HepG2 (cell line): Measurements from ENCODE around the gene PYCR2. TPM values are rescaled to one million over a fixed set of nuclear protein-coding genes. Genes with fewer than 3 reads are reported as not detected.

Source experiments
- ATAC-seq: fragments of 200-7000 bp; cut with Tn5 transposase; 3 replicates; pipeline ENCODE4 v1.9.1; 2020; ENCODE audit warnings: mild to moderate bottlenecking, moderate library complexity
- BruUV-seq: library from RNA; stranded (reverse); fragments of 400-500 nt; replicated peaks from 2 replicates; lab custom pipeline; 2021; lab: Mats Ljungman, UMichigan
- CTCF ChIA-PET: fragments of 300-600 bp; formaldehyde crosslinking; extraction: SDS; loops from one replicate; lab custom pipeline; 2021; ENCODE audit warnings: low total read pairs, inconsistent platforms, low intra/inter-chr PET ratio; lab: Yijun Ruan, JAX
- POLR2A ChIA-PET: fragments of 350-600 bp; sonication (Branson Sonifier 250); formaldehyde crosslinking; loops from one replicate; lab custom pipeline; 2020; ENCODE audit warnings: antibody characterized with exemption, inconsistent platforms; lab: Yijun Ruan, JAX
- DNase-seq: peaks from one replicate; pipeline ENCODE4 v3.0.0-alpha.2; 2015; ENCODE audit warnings: low spot score
- FAIRE-seq: peaks from 3 replicates; lab custom pipeline; 2011; peaks lifted over from hg19 to GRCh38; lab: Jason Lieb, UNC
- H2AFZ ChIP-seq: one replicate; pipeline ENCODE4 v1.6.1; 2011; ENCODE audit warnings: low read length, inconsistent platforms
- H3K27ac ChIP-seq: fragments of 300-600 bp; 3 replicates; pipeline ENCODE4 v1.8.0; 2011; ENCODE audit warnings: mixed run types, mild to moderate bottlenecking, mixed read lengths, low read length, inconsistent platforms; ENCODE audit not compliant: insufficient read depth; ENCODE audit errors: extremely low read length
- H3K27me3 ChIP-seq, 2 experiments: fragments of 200-600 bp in 1 of 2; 2 replicates in 1 of 2; 3 replicates in 1 of 2; pipeline versions ENCODE4 v1.6.0 to v1.8.0; 2011; ENCODE audit warnings: low read length in 2 of 2, mild to moderate bottlenecking in 2 of 2, moderate library complexity in 2 of 2, inconsistent platforms in 1 of 2; ENCODE audit not compliant: insufficient read depth in 2 of 2, control insufficient read depth in 1 of 2
- H3K36me3 ChIP-seq, 2 experiments: fragments of 200-600 bp in 1 of 2; replicated peaks in 1 of 2; 2 replicates in 1 of 2; 3 replicates in 1 of 2; pipeline versions ENCODE4 v1.5.1 to v1.8.0; 2011; ENCODE audit warnings: low read length in 2 of 2, inconsistent platforms in 1 of 2; ENCODE audit not compliant: insufficient read depth in 2 of 2, control insufficient read depth in 1 of 2
- H3K4me1 ChIP-seq: 2 replicates; pipeline ENCODE4 v1.5.1; 2012; ENCODE audit warnings: low read length, inconsistent platforms; ENCODE audit not compliant: insufficient read depth
- H3K4me2 ChIP-seq: 2 replicates; pipeline ENCODE4 v1.6.0; 2011; ENCODE audit warnings: low read depth, low read length, inconsistent platforms
- H3K4me3 ChIP-seq, 3 experiments: fragments of 200-600 bp in 1 of 3; sonication (generic), shearing (Covaris generic) in 1 of 3; replicated peaks in 1 of 3; 2 replicates each; pipeline ENCODE4 v1.5.1; 2011 to 2016; ENCODE audit warnings: low read length in 3 of 3, inconsistent platforms in 2 of 3, low read depth in 2 of 3, mild to moderate bottlenecking in 2 of 3, control low read depth in 1 of 3, mixed read lengths in 1 of 3; ENCODE audit not compliant: insufficient read depth in 1 of 3
- H3K79me2 ChIP-seq: one replicate; pipeline ENCODE4 v1.6.1; 2011; ENCODE audit warnings: low read length, inconsistent platforms; ENCODE audit not compliant: insufficient read depth
- H3K9ac ChIP-seq: 2 replicates; pipeline ENCODE4 v1.6.0; 2011; ENCODE audit warnings: mild to moderate bottlenecking, low read depth, low read length, inconsistent platforms; ENCODE audit not compliant: insufficient read depth
- H3K9me3 ChIP-seq: 2 replicates; pipeline ENCODE4 v1.5.1; 2012; ENCODE audit warnings: mild to moderate bottlenecking, low read length
- H4K20me1 ChIP-seq: 2 replicates; pipeline ENCODE4 v1.6.0; 2011; ENCODE audit warnings: inconsistent platforms, mild to moderate bottlenecking, low read length, moderate library complexity; ENCODE audit not compliant: insufficient read depth
- CTCF ChIP-seq: sonication (generic); formaldehyde crosslinking; IDR thresholded peaks from 2 replicates; pipeline ENCODE4 v1.5.0; 2020; ENCODE audit warnings: mild to moderate bottlenecking, missing genetic modification reagents, moderate library complexity
- DNMT3B ChIP-seq: conservative IDR thresholded peaks from 2 replicates; pipeline ENCODE4 v1.6.1; 2016; ENCODE audit warnings: missing biosample characterization, control low read depth
- ERF ChIP-seq: IDR thresholded peaks from 2 replicates; pipeline ENCODE4 v1.6.1; 2018; ENCODE audit warnings: missing biosample characterization, missing genetic modification reagents
- FOXO4 ChIP-seq: sonication (generic); formaldehyde crosslinking; conservative IDR thresholded peaks from 2 replicates; pipeline ENCODE4 v1.8.1; 2023; ENCODE audit warnings: missing genetic modification reagents
- TEAD2 ChIP-seq: sonication (generic); formaldehyde crosslinking; IDR thresholded peaks from 2 replicates; pipeline ENCODE4 v1.9.0; 2021; ENCODE audit warnings: missing genetic modification reagents
- THAP9 ChIP-seq: sonication (generic); formaldehyde crosslinking; IDR thresholded peaks from 2 replicates; pipeline ENCODE4; 2020; ENCODE audit warnings: missing genetic modification reagents, mild to moderate bottlenecking, borderline replicate concordance
- WGBS: methylation state at CpG from one replicate; pipeline ENCODE4 v1.1.6; 2017; ENCODE audit warnings: low lambda C conversion rate; 5-methylcytosine and 5-hydroxymethylcytosine counted together
- in situ Hi-C: cut with HindIII; loops from 2 replicates; pipeline ENCODE4 v1.10.0; 2017; ENCODE audit warnings: low pct_unique_long_range_greater_than_20kb; ENCODE audit not compliant: extremely low pct_ligation_motif_present
- intact Hi-C: fragments of 100-400 bp; cut with micrococcal nuclease; formaldehyde crosslinking; loops from one replicate; pipeline ENCODE4 v1.10.0; 2022; ENCODE audit not compliant: unreplicated experiment
- polyA plus RNA-seq, 8 experiments: library from polyadenylated mRNA; depleted of rRNA in 3 of 8; stranded (reverse) in 7 of 8; unstranded in 1 of 8; fragments of >200 nt; fragmentation: Illumina TruSeq in 4 of 8; extraction: Trizol in 4 of 8; gene quantifications; 2 replicates each; pipeline versions ENCODE4 v1.2.1 to v1.2.3, GENCODE V29; 2011 to 2016; ENCODE audit warnings: low read depth in 4 of 8, missing spikeins in 1 of 8, mixed read lengths in 1 of 8; ENCODE audit not compliant: insufficient read depth in 1 of 8
- total RNA-seq, 5 experiments: library from RNA; depleted of rRNA; stranded (reverse); fragments of >200 nt; fragmentation: Illumina TruSeq; extraction: Trizol; gene quantifications; 2 replicates each; pipeline ENCODE4 v1.2.3, GENCODE V29; 2016; ENCODE audit warnings: low read depth in 1 of 5
- TF ChIP-seq, protein P1 (sequence below): IDR thresholded peaks from 2 replicates; pipeline ENCODE4 v1.6.1; 2012; ENCODE audit warnings: inconsistent platforms
- TF ChIP-seq, protein P2 (sequence below): sonication (generic); formaldehyde crosslinking; IDR thresholded peaks from 2 replicates; pipeline ENCODE4 v1.5.0; 2020; ENCODE audit warnings: missing genetic modification reagents

The PYCR2 gene
- total and polyA plus RNA-seq, 2 of the 13 experiments (the other 11 are each of a cell fraction or from before 2014, with no cell fraction given): 47.2 to 47.8 TPM

DNA sequence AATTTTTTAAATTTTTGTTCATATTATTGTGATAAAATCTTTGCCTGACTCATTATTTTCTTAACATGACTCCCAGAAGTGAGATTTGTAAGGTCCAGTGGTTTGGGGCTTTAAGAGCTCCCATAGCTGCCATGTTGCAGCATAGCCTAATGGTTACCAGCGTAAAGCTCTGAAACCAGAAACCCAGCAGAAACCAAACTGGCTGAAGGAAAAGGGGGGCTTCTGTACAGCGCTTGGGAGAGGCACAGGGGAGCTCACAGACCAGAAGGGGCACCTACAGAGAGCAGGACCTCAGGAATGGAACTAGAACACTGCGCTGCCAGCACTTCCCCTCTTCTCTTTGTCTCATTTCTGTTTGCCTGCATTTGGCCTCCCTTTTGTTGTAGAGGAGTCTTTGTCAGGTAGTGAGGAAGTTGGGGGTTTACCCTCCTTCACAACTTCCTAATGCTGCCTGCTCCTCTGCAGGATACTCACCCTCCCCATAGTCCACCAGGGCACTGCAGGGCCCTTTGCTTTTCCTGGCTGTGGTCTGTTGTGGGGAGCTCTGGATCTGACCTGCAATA lies 2.6 kb upstream of the PYCR2 start:
- in situ Hi-C loops: no loop called here
- Histone ChIP-seq H3K4me2 (no peak overlapping the region), H3K27me3 (no peaks in the 10 kb centered on the region; a peak in 2 of 5 replicates), H3K36me3 (peaks cover 1 to 10% of the 10 kb centered on the region in 2 experiments; a peak in 2 of 5 replicates)
- TF ChIP-seq THAP9 (CRISPR knock-in tag) (no peak), DNMT3B (CRISPR knock-in tag) (no peak), CTCF (CRISPR knock-in tag) (no peak), FOXO4 (CRISPR knock-in tag) (no peak), ERF (no peak), TEAD2 (no peak)
- TF ChIP-seq, protein P1, sequence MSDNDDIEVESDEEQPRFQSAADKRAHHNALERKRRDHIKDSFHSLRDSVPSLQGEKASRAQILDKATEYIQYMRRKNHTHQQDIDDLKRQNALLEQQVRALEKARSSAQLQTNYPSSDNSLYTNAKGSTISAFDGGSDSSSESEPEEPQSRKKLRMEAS: no peak
- TF ChIP-seq, protein P2, sequence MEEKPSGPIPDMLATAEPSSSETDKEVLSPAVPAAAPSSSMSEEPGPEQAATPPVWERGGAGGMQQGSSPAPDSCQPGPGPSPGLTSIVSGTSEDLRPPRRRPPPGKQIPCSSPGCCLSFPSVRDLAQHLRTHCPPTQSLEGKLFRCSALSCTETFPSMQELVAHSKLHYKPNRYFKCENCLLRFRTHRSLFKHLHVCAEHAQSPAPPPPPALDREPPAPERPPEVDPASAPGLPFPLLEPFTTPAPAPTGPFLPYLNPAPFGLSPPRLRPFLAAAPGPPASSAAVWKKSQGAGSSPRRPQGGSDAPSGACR (CRISPR knock-in tag): no peak
- TF ChIP-seq, all 625 proteins: peak for 0
- no peak for FAIRE-seq
- no peak for DNase-seq
- ChIA-PET POLR2A (no interaction called here), CTCF (no interaction called here)
- Histone ChIP-seq H3K9ac (no peak overlapping the region), H3K79me2 (peaks cover 16% of the 10 kb centered on the region), H2AFZ (peak overlapping the region; percentile 61), H3K4me3 (no peak overlapping the region), H3K27ac (no peak overlapping the region), H3K9me3 (no peaks in the 10 kb centered on the region), H3K4me1 (peaks cover 22% of the 10 kb centered on the region), H4K20me1 (no peaks in the 10 kb centered on the region)
- no TSS peak for BruUV-seq
- intact Hi-C loops: loop anchor here (10.0 kb wide), 1 partner anchor 102 kb away; no protein-coding TSS in a partner anchor
- WGBS: 64% methylated on average over 3 of the region's 3 CpGs
- no peak for ATAC-seq
